ENCODE data around the gene RASSF8. TPM values are rescaled to one million over a fixed set of nuclear protein-coding genes. Genes with fewer than 3 reads are reported as not detected.
A peak's percentile ranks its signal among the peaks of the same experiment; 100 is the strongest.

Gene RASSF8
- total RNA-seq, 1 donor from 2014 or later = 19.0 TPM

GRCh38 chr12:26106347-26106746, 147.9 kb downstream of the RASSF8 start:
- Histone ChIP-seq H3K4me3 (ENCODE audit: low read depth, low read length) (no peak overlapping the region), H3K27me3 (ENCODE audit: control insufficient read depth, insufficient read depth, low read length) (no peaks in the 10 kb centered on the region), H3K36me3 (ENCODE audit: control insufficient read depth, insufficient read depth, low read length) (no peaks in the 10 kb centered on the region)
- FAIRE-seq (no peak), DNase-seq (ENCODE audit: low read depth) (no peak)
- TF ChIP-seq, protein P1, sequence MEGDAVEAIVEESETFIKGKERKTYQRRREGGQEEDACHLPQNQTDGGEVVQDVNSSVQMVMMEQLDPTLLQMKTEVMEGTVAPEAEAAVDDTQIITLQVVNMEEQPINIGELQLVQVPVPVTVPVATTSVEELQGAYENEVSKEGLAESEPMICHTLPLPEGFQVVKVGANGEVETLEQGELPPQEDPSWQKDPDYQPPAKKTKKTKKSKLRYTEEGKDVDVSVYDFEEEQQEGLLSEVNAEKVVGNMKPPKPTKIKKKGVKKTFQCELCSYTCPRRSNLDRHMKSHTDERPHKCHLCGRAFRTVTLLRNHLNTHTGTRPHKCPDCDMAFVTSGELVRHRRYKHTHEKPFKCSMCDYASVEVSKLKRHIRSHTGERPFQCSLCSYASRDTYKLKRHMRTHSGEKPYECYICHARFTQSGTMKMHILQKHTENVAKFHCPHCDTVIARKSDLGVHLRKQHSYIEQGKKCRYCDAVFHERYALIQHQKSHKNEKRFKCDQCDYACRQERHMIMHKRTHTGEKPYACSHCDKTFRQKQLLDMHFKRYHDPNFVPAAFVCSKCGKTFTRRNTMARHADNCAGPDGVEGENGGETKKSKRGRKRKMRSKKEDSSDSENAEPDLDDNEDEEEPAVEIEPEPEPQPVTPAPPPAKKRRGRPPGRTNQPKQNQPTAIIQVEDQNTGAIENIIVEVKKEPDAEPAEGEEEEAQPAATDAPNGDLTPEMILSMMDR (IDR thresholded peaks at IDR 0.05; ENCODE audit: insufficient read depth, low read length, severe bottlenecking) = no peak

DNA sequence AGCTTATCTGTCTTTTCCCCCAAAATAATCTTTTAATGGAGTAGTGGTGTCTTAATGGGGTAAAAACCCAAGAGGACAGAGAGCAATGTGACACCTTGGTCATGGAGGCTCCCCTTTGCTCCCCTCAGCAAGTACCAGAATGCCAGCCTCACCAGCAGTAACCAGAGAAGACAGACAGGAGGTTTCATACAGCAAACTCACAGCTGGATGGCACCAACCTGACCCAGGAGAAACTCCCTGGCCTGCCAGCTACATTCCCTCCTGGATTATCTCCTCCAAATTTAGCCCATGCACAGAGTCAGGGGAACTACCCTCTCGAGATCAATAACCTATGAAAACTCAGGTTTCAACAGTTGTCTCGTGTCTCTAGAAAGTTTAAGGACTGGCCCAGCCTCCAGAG, 150.4 kb downstream of the RASSF8 start:
- Histone ChIP-seq H3K27me3 (ENCODE audit: control insufficient read depth, insufficient read depth, low read length) (no peaks in the 10 kb centered on the region), H3K36me3 (ENCODE audit: control insufficient read depth, insufficient read depth, low read length) (no peaks in the 10 kb centered on the region), H3K4me3 (ENCODE audit: low read depth, low read length) (no peak overlapping the region)
- DNase-seq (ENCODE audit: low read depth) (no peak), FAIRE-seq (no peak)
- TF ChIP-seq, protein P1 (IDR thresholded peaks at IDR 0.05; ENCODE audit: insufficient read depth, low read length, severe bottlenecking) = no peak

DNA sequence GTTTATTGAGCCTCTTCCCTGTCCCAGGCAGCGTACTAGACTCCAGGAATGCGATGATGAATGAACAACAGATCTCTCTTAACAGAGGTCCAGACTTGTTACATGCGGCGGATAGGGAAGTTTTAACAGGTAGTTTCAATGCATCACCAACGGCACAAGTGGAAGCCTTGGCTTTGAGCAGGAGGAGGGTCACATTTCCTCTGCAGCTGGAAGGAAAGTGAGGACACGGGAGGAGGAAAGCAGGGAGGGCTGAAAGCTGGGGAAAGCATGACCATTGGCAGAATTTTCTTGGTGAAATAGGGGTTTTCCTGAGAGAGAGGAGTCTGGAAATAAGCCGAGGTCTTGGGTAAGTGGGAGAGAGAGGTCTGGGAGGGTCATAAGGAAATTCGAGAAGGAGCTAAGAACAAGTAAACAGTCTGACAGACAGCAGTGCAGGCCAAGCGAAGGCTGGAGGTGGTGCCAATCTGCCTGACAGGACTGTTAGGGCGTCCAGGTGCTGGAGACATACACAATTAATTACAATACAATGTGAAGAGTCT, 150.9 kb downstream of the RASSF8 start:
- FAIRE-seq (no peak), DNase-seq (ENCODE audit: low read depth) (peak; percentile 34)
- H3K4me3 ChIP-seq (ENCODE audit: low read depth, low read length) = no peak overlapping the region
- no peaks in the 10 kb centered on the region for H3K27me3 ChIP-seq (ENCODE audit: control insufficient read depth, insufficient read depth, low read length)
- TF ChIP-seq, protein P1 (IDR thresholded peaks at IDR 0.05; ENCODE audit: insufficient read depth, low read length, severe bottlenecking) = no peak
- no peaks in the 10 kb centered on the region for H3K36me3 ChIP-seq (ENCODE audit: control insufficient read depth, insufficient read depth, low read length)

DNA sequence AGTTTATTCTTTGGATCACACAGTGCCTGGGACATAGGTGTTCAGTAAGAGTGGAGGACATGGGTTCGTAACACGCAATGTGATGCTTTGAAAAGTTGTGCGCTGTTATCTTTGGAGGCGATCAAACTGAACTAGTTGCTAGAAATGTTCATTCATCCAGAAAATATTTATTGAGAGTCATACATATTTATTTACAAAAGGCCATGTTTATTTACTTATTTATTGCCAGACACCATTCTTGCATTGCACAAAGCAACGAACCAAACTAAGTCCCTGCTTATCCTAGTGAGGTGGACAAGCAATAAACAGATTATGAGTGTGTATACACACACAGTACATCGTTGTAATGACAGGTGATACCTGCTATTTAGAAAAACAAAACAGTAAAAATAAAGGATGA, 153.8 kb downstream of the RASSF8 start:
- TF ChIP-seq, protein P1 (IDR thresholded peaks at IDR 0.05; ENCODE audit: insufficient read depth, low read length, severe bottlenecking) = no peak
- DNase-seq (ENCODE audit: low read depth) (no peak), FAIRE-seq (no peak)
- H3K27me3 ChIP-seq (ENCODE audit: control insufficient read depth, insufficient read depth, low read length) = no peaks in the 10 kb centered on the region
- H3K4me3 ChIP-seq (ENCODE audit: low read depth, low read length) = no peak overlapping the region
- no peaks in the 10 kb centered on the region for H3K36me3 ChIP-seq (ENCODE audit: control insufficient read depth, insufficient read depth, low read length)

DNA sequence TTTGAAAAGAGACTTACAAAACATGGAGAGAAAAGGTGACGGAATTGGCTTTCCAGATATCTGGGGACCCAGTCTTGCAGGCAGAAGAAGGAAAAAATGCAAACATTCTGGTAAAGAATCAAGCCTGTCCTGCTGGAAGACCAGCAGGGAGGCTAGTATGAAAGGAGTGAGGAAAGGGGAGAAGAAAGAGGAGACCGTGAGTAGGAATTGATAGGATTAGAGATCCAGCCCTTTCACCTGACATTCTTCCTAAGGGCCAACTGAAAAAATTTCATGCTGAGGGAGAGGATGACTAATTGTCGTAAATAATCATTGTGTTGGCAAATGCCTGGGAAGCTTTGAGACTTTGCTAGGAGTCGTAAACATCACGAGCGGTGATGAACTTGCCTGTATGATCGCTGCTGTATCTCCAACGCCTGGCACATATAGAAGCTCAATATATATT, 154.2 kb downstream of the RASSF8 start:
- H3K36me3 ChIP-seq (ENCODE audit: control insufficient read depth, insufficient read depth, low read length) = no peaks in the 10 kb centered on the region
- no peak overlapping the region for H3K4me3 ChIP-seq (ENCODE audit: low read depth, low read length)
- no peak for FAIRE-seq
- TF ChIP-seq, protein P1 (IDR thresholded peaks at IDR 0.05; ENCODE audit: insufficient read depth, low read length, severe bottlenecking) = no peak
- no peak for DNase-seq (ENCODE audit: low read depth)
- H3K27me3 ChIP-seq (ENCODE audit: control insufficient read depth, insufficient read depth, low read length) = no peaks in the 10 kb centered on the region

GRCh38 chr12:26113181-26113654, 154.7 kb downstream of the RASSF8 start:
- DNase-seq (ENCODE audit: low read depth) (no peak), FAIRE-seq (no peak)
- H3K4me3 ChIP-seq (ENCODE audit: low read depth, low read length) = no peak overlapping the region
- no peaks in the 10 kb centered on the region for H3K27me3 ChIP-seq (ENCODE audit: control insufficient read depth, insufficient read depth, low read length)
- no peaks in the 10 kb centered on the region for H3K36me3 ChIP-seq (ENCODE audit: control insufficient read depth, insufficient read depth, low read length)
- TF ChIP-seq, protein P1 (IDR thresholded peaks at IDR 0.05; ENCODE audit: insufficient read depth, low read length, severe bottlenecking) = no peak

All from bronchial epithelial cell (primary cell).